Esophagus muscularis mucosa (tissue), 4 donors: ENCODE data around the gene ANKS1B.

ENCODE experiments used
- EP300 ChIP-seq: sonication (generic); formaldehyde crosslinking; IDR thresholded peaks from one replicate; pipeline ENCODE4 v1.6.1; 2017; ENCODE audit warnings: antibody characterized with exemption
- POLR2A ChIP-seq: fragments of 450-650 bp; IDR thresholded peaks from one replicate; pipeline ENCODE4 v1.6.1; 2017; ENCODE audit warnings: antibody characterized with exemption, moderate library complexity, mild to moderate bottlenecking, low read depth
- POLR2AphosphoS5 ChIP-seq, 2 donors: sonication (generic); formaldehyde crosslinking; IDR thresholded peaks; one replicate each; pipeline ENCODE4 v1.6.1; 2017; ENCODE audit warnings: antibody characterized with exemption in 2 of 2
- TF ChIP-seq, protein P1 (sequence below), 3 experiments: fragments of 200-600 bp in 2 of 3; fragments of 450-650 bp in 1 of 3; sonication (generic) in 2 of 3; IDR thresholded peaks; one replicate each; pipeline ENCODE4 v1.5.1; 2017 to 2019; ENCODE audit warnings: antibody characterized with exemption in 3 of 3, mild to moderate bottlenecking in 2 of 3, moderate library complexity in 1 of 3

GRCh38 chr12:99954724-99955123, 30.0 kb downstream of the ANKS1B start:
- TF ChIP-seq, protein P1, sequence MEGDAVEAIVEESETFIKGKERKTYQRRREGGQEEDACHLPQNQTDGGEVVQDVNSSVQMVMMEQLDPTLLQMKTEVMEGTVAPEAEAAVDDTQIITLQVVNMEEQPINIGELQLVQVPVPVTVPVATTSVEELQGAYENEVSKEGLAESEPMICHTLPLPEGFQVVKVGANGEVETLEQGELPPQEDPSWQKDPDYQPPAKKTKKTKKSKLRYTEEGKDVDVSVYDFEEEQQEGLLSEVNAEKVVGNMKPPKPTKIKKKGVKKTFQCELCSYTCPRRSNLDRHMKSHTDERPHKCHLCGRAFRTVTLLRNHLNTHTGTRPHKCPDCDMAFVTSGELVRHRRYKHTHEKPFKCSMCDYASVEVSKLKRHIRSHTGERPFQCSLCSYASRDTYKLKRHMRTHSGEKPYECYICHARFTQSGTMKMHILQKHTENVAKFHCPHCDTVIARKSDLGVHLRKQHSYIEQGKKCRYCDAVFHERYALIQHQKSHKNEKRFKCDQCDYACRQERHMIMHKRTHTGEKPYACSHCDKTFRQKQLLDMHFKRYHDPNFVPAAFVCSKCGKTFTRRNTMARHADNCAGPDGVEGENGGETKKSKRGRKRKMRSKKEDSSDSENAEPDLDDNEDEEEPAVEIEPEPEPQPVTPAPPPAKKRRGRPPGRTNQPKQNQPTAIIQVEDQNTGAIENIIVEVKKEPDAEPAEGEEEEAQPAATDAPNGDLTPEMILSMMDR (IDR thresholded peaks at IDR 0.05), result no peak
- TF ChIP-seq EP300 (no peak), POLR2AphosphoS5 (IDR thresholded peaks at IDR 0.05) (no peak), POLR2A (no peak)
